RWPE2 (cell line): ENCODE results near the gene KCTD20.

Source experiments
- ATAC-seq: fragments of 200-7000 bp; cut with Tn5 transposase; 3 replicates; pipeline ENCODE4 v1.9.1; 2021; ENCODE audit warnings: low read depth
- DNase-seq: peaks from one replicate; pipeline ENCODE4 v3.0.0-alpha.2; 2020; ENCODE audit warnings: low spot score
- H3K27ac ChIP-seq: fragments of 450-650 bp; 2 replicates; pipeline ENCODE4 v1.5.1; 2017; ENCODE audit warnings: mild to moderate bottlenecking; ENCODE audit not compliant: poor library complexity, severe bottlenecking
- H3K27me3 ChIP-seq: fragments of 250-450 bp; sonication (Bioruptor Pico); 2 replicates; pipeline ENCODE4 v1.5.1; 2021; ENCODE audit warnings: mild to moderate bottlenecking, moderate library complexity; ENCODE audit not compliant: insufficient read depth, poor library complexity, severe bottlenecking
- H3K36me3 ChIP-seq: fragments of 250-450 bp; sonication (Bioruptor Pico); 2 replicates; pipeline ENCODE4 v1.5.1; 2020; ENCODE audit warnings: low read depth, mild to moderate bottlenecking, moderate library complexity
- H3K4me1 ChIP-seq: fragments of 250-450 bp; sonication (Bioruptor Pico); 2 replicates; pipeline ENCODE4 v1.5.1; 2021; ENCODE audit warnings: mild to moderate bottlenecking, moderate library complexity; ENCODE audit not compliant: insufficient read depth, poor library complexity, severe bottlenecking
- H3K4me3 ChIP-seq: fragments of 250-450 bp; sonication (Bioruptor Pico); 2 replicates; pipeline ENCODE4 v1.5.1; 2021; ENCODE audit warnings: mild to moderate bottlenecking, moderate library complexity; ENCODE audit not compliant: severe bottlenecking
- H3K9me3 ChIP-seq: fragments of 250-450 bp; sonication (Bioruptor Pico); 2 replicates; pipeline ENCODE4 v1.5.1; 2021; ENCODE audit warnings: mild to moderate bottlenecking, moderate library complexity; ENCODE audit not compliant: severe bottlenecking
- TF ChIP-seq, protein P1 (sequence below): fragments of 450-650 bp; IDR thresholded peaks from one replicate; pipeline ENCODE4 v1.5.1; 2017; ENCODE audit warnings: mild to moderate bottlenecking, moderate library complexity; ENCODE audit not compliant: poor library complexity, severe bottlenecking

The KCTD20 gene

DNA sequence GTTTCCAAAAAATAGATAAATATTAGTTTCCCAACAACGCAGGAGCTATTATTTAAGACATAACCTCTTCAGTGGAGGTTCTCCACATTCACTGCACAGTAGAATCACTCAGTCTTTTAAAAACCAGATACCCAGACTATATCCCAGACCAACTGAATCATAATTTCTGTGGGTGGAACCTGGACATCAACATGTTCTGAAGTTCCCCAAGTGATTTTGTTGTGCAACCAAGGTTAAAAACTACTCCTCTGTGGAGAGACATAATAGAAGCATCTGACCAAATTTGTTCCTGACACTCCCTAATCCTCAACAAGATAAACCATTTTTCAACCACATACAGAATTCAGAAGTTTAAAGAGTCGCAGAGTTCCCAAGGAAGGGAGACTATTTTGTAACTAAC lies 62.2 kb downstream of the KCTD20 start:
- DNase-seq (no peak), ATAC-seq (no peak)
- no peak overlapping the region for H3K4me3 ChIP-seq
- no peaks in the 10 kb centered on the region for H3K27me3 ChIP-seq
- no peaks in the 10 kb centered on the region for H3K9me3 ChIP-seq
- H3K27ac ChIP-seq, result no peak overlapping the region
- peaks cover 34% of the 10 kb centered on the region for H3K36me3 ChIP-seq
- peaks cover 6% of the 10 kb centered on the region for H3K4me1 ChIP-seq
- TF ChIP-seq, protein P1, sequence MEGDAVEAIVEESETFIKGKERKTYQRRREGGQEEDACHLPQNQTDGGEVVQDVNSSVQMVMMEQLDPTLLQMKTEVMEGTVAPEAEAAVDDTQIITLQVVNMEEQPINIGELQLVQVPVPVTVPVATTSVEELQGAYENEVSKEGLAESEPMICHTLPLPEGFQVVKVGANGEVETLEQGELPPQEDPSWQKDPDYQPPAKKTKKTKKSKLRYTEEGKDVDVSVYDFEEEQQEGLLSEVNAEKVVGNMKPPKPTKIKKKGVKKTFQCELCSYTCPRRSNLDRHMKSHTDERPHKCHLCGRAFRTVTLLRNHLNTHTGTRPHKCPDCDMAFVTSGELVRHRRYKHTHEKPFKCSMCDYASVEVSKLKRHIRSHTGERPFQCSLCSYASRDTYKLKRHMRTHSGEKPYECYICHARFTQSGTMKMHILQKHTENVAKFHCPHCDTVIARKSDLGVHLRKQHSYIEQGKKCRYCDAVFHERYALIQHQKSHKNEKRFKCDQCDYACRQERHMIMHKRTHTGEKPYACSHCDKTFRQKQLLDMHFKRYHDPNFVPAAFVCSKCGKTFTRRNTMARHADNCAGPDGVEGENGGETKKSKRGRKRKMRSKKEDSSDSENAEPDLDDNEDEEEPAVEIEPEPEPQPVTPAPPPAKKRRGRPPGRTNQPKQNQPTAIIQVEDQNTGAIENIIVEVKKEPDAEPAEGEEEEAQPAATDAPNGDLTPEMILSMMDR, result no peak

DNA sequence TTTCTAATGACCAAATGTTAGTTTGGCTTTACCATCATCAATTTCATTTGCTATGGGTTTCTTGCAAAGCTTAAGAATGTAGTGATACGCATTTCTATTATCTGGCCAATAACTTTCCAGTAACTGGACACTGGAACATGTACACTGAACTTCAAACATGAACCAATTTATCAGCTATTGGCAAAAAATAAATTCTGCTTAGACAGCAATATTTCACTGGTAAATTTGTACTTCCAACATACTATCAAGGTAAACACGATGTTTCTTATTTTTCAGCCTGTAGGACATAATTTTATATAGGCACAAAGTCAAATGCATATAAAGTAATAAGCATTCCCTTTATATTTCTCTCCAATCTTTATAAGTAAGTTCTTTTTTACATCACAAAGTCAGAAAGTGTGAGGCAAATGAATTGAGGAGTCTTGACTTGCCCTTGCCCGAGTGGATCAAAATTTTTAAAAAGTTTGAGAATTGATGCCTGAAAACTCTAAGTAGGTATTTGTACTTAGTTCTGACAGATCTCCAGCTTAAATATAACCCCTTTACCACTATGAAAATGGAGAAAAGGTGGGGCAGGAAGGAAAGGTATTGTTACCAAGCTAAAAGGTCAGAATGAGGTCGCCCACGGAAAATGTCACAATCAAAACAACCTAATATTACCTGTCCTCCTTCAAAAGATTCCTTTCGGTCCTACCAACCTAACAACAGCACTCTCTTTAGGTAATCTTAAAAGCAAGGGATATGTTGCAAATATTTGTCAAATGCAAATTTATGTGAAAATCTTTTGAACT lies 63.1 kb downstream of the KCTD20 start:
- H3K4me1 ChIP-seq, result peaks cover 6% of the 10 kb centered on the region
- H3K9me3 ChIP-seq, result no peaks in the 10 kb centered on the region
- H3K4me3 ChIP-seq, result no peak overlapping the region
- ATAC-seq (no peak), DNase-seq (no peak)
- H3K27ac ChIP-seq, result no peak overlapping the region
- TF ChIP-seq, protein P1, result no peak
- no peaks in the 10 kb centered on the region for H3K27me3 ChIP-seq
- H3K36me3 ChIP-seq, result peaks cover 40% of the 10 kb centered on the region

DNA sequence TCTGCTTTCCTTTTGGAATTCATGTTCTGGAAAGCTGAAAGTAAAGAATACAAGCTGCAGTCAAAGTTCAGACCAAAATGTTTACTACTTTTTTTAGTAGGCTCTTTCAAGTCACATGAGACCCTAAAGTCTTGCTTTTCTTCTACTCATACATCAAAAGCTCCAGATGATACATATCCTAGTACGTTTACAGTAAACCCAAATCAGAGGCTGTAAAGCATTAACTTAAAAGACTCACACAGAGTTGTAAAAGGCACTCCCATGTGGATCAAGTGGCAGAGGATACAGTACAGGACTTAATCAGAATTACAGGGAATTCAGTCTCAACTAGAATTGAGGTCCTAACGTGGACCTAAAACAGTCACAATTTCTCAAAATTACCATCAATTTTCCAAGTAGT lies 63.8 kb downstream of the KCTD20 start:
- no peak overlapping the region for H3K4me3 ChIP-seq
- H3K27me3 ChIP-seq, result no peaks in the 10 kb centered on the region
- no peak for ATAC-seq
- no peaks in the 10 kb centered on the region for H3K9me3 ChIP-seq
- peaks cover 6% of the 10 kb centered on the region for H3K4me1 ChIP-seq
- H3K36me3 ChIP-seq, result peaks cover 43% of the 10 kb centered on the region
- TF ChIP-seq, protein P1, result no peak
- DNase-seq, result no peak
- H3K27ac ChIP-seq, result no peak overlapping the region

DNA sequence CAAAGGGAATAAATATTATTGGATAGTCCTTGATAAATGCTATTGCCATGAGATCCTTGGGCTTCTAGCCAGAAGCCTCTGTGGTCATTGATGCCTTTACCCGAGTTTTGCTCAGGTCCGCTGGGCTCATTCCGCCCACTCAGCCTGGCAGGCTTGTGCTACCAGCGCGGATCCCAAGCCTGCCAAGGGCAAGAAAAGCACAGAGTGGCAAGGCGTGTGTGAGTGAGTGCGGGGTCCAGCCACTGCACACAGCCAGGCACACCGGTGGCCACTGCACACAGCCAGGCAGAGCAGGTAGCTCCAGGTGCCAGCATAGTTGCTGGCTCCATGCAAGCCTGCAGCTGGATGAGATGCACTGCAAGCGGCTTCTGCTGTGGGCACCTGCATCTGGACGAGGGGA lies 65.7 kb downstream of the KCTD20 start:
- TF ChIP-seq, protein P1, result no peak
- peaks cover 42% of the 10 kb centered on the region for H3K36me3 ChIP-seq
- peaks cover 6% of the 10 kb centered on the region for H3K4me1 ChIP-seq
- no peaks in the 10 kb centered on the region for H3K27me3 ChIP-seq
- no peaks in the 10 kb centered on the region for H3K9me3 ChIP-seq
- no peak overlapping the region for H3K27ac ChIP-seq
- ATAC-seq (no peak), DNase-seq (no peak)
- H3K4me3 ChIP-seq, result no peak overlapping the region

DNA sequence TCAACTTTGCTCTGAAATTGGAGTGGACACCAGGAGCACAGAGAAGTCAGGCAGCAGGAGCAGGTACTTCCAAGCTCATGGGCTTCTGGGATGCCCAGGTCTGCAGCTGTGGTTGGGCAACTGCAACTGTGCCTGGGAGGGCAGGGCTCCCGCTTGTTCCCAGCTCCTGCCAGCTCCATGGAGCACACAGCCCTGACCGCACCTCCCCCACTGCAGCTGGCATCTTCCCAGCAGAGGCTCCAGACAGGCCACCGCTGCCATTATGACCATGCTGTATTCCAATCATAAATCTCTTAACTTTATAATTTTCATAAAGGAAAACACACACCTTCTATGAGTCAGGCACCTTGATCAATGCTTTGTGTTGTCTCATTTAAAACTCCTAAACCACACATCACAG lies 67.6 kb downstream of the KCTD20 start:
- TF ChIP-seq, protein P1, result no peak
- ATAC-seq (no peak), DNase-seq (no peak)
- H3K9me3 ChIP-seq, result no peaks in the 10 kb centered on the region
- peaks cover 10% of the 10 kb centered on the region for H3K4me1 ChIP-seq
- H3K36me3 ChIP-seq, result peaks cover 32% of the 10 kb centered on the region
- H3K27ac ChIP-seq, result no peak overlapping the region
- H3K4me3 ChIP-seq, result no peak overlapping the region
- H3K27me3 ChIP-seq, result no peaks in the 10 kb centered on the region
